Hematopoietic multipotent progenitor cell treated with erythropoietin and hydrocortisone succinate and interleukin-3 and kit ligand, for 4 days (in vitro differentiated cells): ENCODE data around the gene UBE2O.

Source experiments
- DNase-seq: peaks from one replicate; pipeline ENCODE4 v3.0.0-alpha.2; 2015

Gene UBE2O

GRCh38 chr17:76437467-76438402, 15.2 kb downstream of the UBE2O start:
- DNase-seq = no peak

- DNase-seq = no peak
Observed at GRCh38 chr17:76435751-76436150, 17.2 kb downstream of the UBE2O start.

- no peak for DNase-seq
Observed at GRCh38 chr17:76434870-76435269, 18.1 kb downstream of the UBE2O start.

GRCh38 chr17:76433693-76434092, 19.3 kb downstream of the UBE2O start:
- no peak for DNase-seq

- peak; percentile 64 for DNase-seq
Observed at GRCh38 chr17:76432712-76433336, 20.1 kb downstream of the UBE2O start.

- no peak for DNase-seq
Observed at GRCh38 chr17:76432004-76432403, 20.9 kb downstream of the UBE2O start.

GRCh38 chr17:76431509-76431908, 21.4 kb downstream of the UBE2O start:
- no peak for DNase-seq

GRCh38 chr17:76428511-76428910, 24.4 kb downstream of the UBE2O start:
- no peak for DNase-seq

- no peak for DNase-seq
Observed at GRCh38 chr17:76427501-76428231, 25.3 kb downstream of the UBE2O start.

- no peak for DNase-seq
Observed at GRCh38 chr17:76426853-76427252, 26.1 kb downstream of the UBE2O start.

- DNase-seq = no peak
Observed at GRCh38 chr17:76422860-76423259, 30.1 kb downstream of the UBE2O start.

GRCh38 chr17:76422406-76422805, 30.5 kb downstream of the UBE2O start:
- DNase-seq = no peak

GRCh38 chr17:76421044-76421407, 31.9 kb downstream of the UBE2O start:
- DNase-seq = no peak

- DNase-seq = no peak
Observed at GRCh38 chr17:76420356-76421043, 32.5 kb downstream of the UBE2O start.

GRCh38 chr17:76419576-76420260, 33.2 kb downstream of the UBE2O start:
- no peak for DNase-seq

GRCh38 chr17:76417499-76418143, 35.3 kb downstream of the UBE2O start:
- peak; percentile 81 for DNase-seq

GRCh38 chr17:76416899-76417298, 36.1 kb downstream of the UBE2O start:
- DNase-seq = no peak

- DNase-seq = no peak
Observed at GRCh38 chr17:76416457-76416856, 36.5 kb downstream of the UBE2O start.

- DNase-seq = no peak
Observed at GRCh38 chr17:76415786-76416185, 37.2 kb downstream of the UBE2O start.

- peak; percentile 98 for DNase-seq
Observed at GRCh38 chr17:76414334-76415295, 38.3 kb downstream of the UBE2O start.

- no peak for DNase-seq
Observed at GRCh38 chr17:76411247-76411646, 41.7 kb downstream of the UBE2O start.
